HG03103 (cell line): ENCODE results near the gene GPALPP1.
"Not testable (repeated sequence)": the region's sequence is repeated elsewhere in the genome, so short reads cannot be mapped to it uniquely, and the experiment has no call there.

Experiments used
- ATAC-seq: cut with Tn5 transposase; IDR thresholded peaks from one replicate; pipeline ENCODE4 v1.9.1; 2021; ENCODE audit warnings: low read depth; ENCODE audit not compliant: unreplicated experiment

The GPALPP1 gene

GRCh38 chr13:45004096-45004495, 14.8 kb downstream of the GPALPP1 start:
- no peak for ATAC-seq

DNA sequence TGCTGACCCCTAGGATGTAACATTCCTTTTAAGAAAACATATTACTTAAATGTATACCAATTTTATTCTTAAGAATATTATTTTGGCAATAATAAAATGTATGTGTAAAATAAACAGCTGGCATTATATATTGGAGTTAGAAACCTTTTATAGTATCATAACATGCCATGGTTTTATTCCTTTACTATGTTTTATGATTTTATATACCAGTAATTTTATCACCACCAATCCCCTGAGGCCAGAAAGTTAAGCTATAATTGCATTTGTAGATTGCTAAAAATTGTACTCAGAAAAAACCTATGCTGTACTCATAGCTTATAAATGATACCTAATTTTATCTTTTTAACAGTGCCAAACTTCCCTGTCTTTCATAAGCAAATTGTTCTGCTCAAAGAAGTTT, 17.9 kb downstream of the GPALPP1 start:
- no peak for ATAC-seq

GRCh38 chr13:45007823-45008222, 18.5 kb downstream of the GPALPP1 start:
- ATAC-seq, result no peak

GRCh38 chr13:45011198-45011597, 21.9 kb downstream of the GPALPP1 start:
- ATAC-seq, result no peak

GRCh38 chr13:45015300-45015699, 26.0 kb downstream of the GPALPP1 start:
- no peak for ATAC-seq

- no peak for ATAC-seq
These were observed 27.6 kb downstream of the GPALPP1 start for GRCh38 chr13:45016792-45017425.

DNA sequence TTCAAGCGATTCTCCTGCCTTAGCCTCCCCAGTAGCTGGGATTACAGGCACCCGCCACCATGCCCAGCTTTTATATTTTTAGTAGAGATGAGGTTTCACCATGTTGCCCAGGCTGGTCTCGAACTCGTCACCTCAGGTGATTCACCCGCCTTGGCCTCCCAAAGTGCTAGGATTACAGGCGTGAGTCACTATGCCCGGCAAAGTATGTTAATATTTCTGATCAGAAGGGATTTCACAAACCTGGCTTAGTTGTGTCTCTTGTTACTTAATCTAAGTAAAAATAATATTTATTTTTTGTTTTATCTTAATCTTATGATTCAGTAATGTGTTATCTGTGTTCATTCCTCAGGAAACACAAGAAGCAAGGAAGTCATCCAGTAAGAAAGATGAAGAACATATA, 30.6 kb downstream of the GPALPP1 start:
- not testable (repeated sequence) for ATAC-seq

- ATAC-seq, result no peak
These were observed 31.9 kb downstream of the GPALPP1 start for GRCh38 chr13:45021250-45021649.

GRCh38 chr13:45024847-45025246, 35.5 kb downstream of the GPALPP1 start:
- ATAC-seq, result no peak

DNA sequence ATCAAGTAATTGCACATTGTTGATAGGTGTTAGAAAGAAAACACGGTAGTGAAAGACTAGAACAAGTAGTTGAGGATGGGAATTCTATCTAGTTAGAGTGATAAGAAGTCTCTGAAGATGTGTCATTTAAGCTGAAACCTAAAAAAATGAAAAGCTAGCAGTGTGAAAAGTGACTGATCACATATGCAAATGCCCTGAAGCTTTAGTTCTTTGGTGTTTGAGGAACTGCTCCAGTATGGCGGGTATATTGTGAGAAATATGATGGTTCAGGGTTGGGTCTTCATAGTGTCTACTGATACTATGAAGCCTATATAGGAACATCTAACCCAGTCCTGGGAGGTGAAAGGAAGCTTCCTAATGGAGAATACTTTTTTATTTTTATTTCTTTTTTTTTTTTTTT, 45.0 kb downstream of the GPALPP1 start:
- ATAC-seq, result no peak

DNA sequence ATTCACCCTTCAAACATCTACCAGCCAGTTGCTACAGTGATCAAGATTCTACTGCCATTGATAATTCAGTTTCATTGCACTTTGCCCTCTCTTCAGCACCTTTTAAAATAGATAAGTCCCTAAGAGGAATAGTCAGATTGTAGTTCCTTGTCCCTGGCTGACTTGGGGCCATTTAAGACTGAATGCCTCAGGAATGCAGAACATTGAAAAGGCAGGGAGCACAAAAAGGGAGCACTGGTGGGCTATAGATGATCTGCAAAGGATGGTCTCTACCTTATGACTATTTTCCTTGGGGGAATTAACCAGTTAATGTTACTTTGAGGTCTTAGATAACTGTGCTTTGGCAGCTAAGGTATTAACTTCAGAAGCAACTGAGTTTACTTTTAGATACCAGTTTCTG, 46.9 kb downstream of the GPALPP1 start:
- no peak for ATAC-seq

- ATAC-seq, result no peak
These were observed 50.8 kb downstream of the GPALPP1 start for GRCh38 chr13:45040173-45040572.

DNA sequence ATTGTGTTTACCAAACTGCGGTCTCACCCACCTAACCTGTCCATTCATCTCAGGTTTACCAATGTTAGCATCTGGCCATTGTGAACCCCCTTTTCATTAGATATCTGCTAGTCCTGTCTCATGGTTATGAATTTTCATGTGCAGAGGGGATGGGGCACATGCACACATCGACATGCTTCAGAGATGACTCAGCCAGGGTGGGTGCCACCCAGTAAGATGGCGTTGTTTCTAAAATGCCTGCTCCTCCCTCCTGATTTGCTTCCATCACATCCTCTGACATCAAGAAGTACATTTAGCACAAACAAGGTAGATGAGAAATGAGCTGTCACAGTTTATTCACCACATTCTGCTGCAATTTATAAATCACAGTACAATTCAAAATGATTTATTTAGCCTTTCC, 51.3 kb downstream of the GPALPP1 start:
- ATAC-seq, result no peak

DNA sequence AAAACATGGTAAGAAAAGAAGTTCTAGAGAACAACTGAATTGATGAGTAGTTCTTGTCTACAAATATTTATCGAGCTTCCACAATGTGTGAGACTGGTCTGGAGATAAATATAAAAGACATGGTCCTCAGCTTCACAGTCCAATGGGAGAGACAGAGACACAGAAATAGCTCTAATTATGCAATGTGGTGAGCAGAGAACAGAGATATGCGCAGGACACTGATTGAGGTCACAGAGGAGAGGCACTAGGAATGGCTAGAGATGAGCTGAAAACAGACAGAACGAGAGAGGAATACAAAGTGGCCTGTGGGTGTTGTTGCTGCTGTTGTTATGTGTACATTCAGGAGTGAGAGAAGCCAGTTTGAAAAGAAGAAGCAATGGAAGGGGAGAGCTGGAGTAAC, 53.2 kb downstream of the GPALPP1 start:
- no peak for ATAC-seq

DNA sequence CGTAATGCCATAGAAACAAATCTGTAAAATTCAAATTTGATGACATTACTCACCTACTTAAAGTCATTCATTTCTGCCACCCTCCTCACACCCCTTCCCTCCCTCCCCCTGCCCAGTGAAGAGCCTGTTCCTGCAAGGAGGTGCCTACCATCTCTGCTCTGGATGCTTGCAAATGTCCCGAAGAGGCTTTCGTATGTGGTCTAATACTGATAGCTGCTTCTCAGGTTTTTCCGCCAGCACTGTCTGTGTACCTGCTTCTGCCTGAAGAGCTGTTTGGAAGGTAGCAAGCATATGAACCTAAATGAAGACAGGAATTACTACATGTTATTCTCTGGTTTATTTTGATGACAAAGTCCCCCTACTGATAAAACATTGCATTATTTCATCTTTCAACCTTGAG, 57.1 kb downstream of the GPALPP1 start:
- no peak for ATAC-seq

- peak; percentile 58 for ATAC-seq
These were observed 58.3 kb downstream of the GPALPP1 start for GRCh38 chr13:45047394-45048310.

DNA sequence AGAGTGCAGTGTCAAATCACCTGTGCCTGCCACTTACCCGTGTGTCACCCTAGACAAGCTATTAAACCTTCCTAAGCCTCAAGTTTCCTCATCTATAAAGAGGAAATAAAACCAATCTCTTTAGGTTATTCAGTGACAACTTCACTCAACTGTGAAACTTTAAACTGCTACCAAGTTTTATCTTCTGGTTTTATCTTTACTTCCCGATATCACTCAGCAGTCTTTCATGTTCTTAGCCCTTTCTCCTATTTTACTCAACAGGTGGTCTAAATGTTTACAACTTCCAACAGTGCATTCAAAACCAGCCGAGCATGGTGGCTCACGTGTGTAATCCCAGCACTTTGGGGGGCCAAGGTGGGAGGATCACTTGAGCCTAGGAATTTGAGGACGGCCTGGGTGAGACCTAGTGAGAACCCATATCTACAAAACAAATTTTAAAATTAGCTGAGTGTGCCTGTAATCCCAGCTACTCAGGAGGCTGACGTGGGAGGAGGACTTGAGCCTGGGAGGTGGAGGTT, 59.6 kb downstream of the GPALPP1 start:
- no peak for ATAC-seq

DNA sequence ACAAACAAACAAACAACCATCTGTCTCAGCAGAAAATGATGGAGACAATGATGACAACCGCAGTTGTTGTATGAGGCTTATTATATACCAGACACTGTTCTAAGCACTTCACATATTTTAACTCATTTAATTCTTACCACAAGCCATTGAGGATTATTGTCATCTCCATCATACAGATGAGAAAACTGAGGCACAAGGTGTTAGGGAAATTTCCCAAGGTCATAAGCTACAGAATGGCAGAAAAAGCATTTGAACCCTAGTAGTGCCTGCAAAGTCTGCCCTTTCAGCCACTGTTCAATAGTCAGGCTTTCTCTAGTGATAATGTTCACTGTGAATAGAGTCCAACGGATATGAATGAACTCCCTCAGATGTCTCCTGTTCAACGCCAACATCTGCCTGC, 60.1 kb downstream of the GPALPP1 start:
- ATAC-seq, result no peak

GRCh38 chr13:45051315-45051714, 62.0 kb downstream of the GPALPP1 start:
- no peak for ATAC-seq

- ATAC-seq, result peak; percentile 83
These were observed 66.0 kb downstream of the GPALPP1 start for GRCh38 chr13:45055198-45055901.
